ENCODE data around the gene CUBN. TPM values are rescaled to one million over a fixed set of nuclear protein-coding genes. Genes with fewer than 3 reads are reported as not detected.

The CUBN gene
- total RNA-seq, 1 donor from 2014 or later: 2.7 TPM

- Histone ChIP-seq H4K20me1 (ENCODE audit: insufficient read depth, low read length) (no peaks in the 10 kb centered on the region), H2AFZ (ENCODE audit: low read depth, low read length) (no peak overlapping the region), H3K4me2 (ENCODE audit: low read length) (no peak overlapping the region), H3K9ac (ENCODE audit: low read length) (peak overlapping the region; percentile 24), H3K4me3 (ENCODE audit: insufficient read depth, low read depth, low read length) (no peak overlapping the region), H3K36me3 (ENCODE audit: insufficient read depth, low read length) (no peaks in the 10 kb centered on the region), H3K4me1 (ENCODE audit: insufficient read depth, low read length) (peaks cover 37% of the 10 kb centered on the region), H3K79me2 (ENCODE audit: insufficient read depth, low read length) (no peaks in the 10 kb centered on the region), H3K27ac (ENCODE audit: low read depth, low read length) (peak overlapping the region; percentile 97), H3K9me3 (ENCODE audit: insufficient read depth, low read depth, low read length) (no peaks in the 10 kb centered on the region), H3K27me3 (ENCODE audit: insufficient read depth, low read length) (no peaks in the 10 kb centered on the region)
- no peaks in the 10 kb centered on the region for H3K27me3 Mint-ChIP-seq (ENCODE audit: low read depth, unreplicated experiment)
- TF ChIP-seq EZH2 (IDR thresholded peaks at IDR 0.05; ENCODE audit: insufficient read depth, low read length): no peak
- TF ChIP-seq CTCF (IDR thresholded peaks at IDR 0.05; ENCODE audit: insufficient read depth, low read depth, low read length): no peak
- DNase-seq (ENCODE audit: low read depth) (no peak), FAIRE-seq (no peak)
- peak overlapping the region; percentile 99 for H3K27ac Mint-ChIP-seq (ENCODE audit: unreplicated experiment)
- no peak overlapping the region for H3K4me3 Mint-ChIP-seq (ENCODE audit: unreplicated experiment)
- H3K36me3 Mint-ChIP-seq (ENCODE audit: low read depth, unreplicated experiment): no peaks in the 10 kb centered on the region
- H3K4me1 Mint-ChIP-seq (ENCODE audit: low read depth, unreplicated experiment): peaks cover 45% of the 10 kb centered on the region
- H3K9me3 Mint-ChIP-seq (ENCODE audit: unreplicated experiment): no peaks in the 10 kb centered on the region
Measured at GRCh38 chr10:16964576-16965343, 164.9 kb downstream of the CUBN start.

GRCh38 chr10:16960551-16960950 is 169.1 kb downstream of the CUBN start:
- H3K27ac ChIP-seq (ENCODE audit: low read depth, low read length): no peak overlapping the region
- no peak overlapping the region for H3K4me2 ChIP-seq (ENCODE audit: low read length)
- H3K36me3 Mint-ChIP-seq (ENCODE audit: low read depth, unreplicated experiment): no peaks in the 10 kb centered on the region
- peaks cover under 1% of the 10 kb centered on the region for H3K4me1 ChIP-seq (ENCODE audit: insufficient read depth, low read length)
- TF ChIP-seq EZH2 (IDR thresholded peaks at IDR 0.05; ENCODE audit: insufficient read depth, low read length): no peak
- no peak for TF ChIP-seq CTCF (IDR thresholded peaks at IDR 0.05; ENCODE audit: insufficient read depth, low read depth, low read length)
- no peak for DNase-seq (ENCODE audit: low read depth)
- H3K27ac Mint-ChIP-seq (ENCODE audit: unreplicated experiment): no peak overlapping the region
- no peak overlapping the region for H3K4me3 ChIP-seq (ENCODE audit: insufficient read depth, low read depth, low read length)
- H3K4me1 Mint-ChIP-seq (ENCODE audit: low read depth, unreplicated experiment): peaks cover 16% of the 10 kb centered on the region
- H3K9me3 ChIP-seq (ENCODE audit: insufficient read depth, low read depth, low read length): no peaks in the 10 kb centered on the region
- no peaks in the 10 kb centered on the region for H3K27me3 Mint-ChIP-seq (ENCODE audit: low read depth, unreplicated experiment)
- FAIRE-seq: no peak
- H3K9ac ChIP-seq (ENCODE audit: low read length): no peak overlapping the region
- no peaks in the 10 kb centered on the region for H3K36me3 ChIP-seq (ENCODE audit: insufficient read depth, low read length)
- H3K79me2 ChIP-seq (ENCODE audit: insufficient read depth, low read length): no peaks in the 10 kb centered on the region
- no peaks in the 10 kb centered on the region for H3K9me3 Mint-ChIP-seq (ENCODE audit: unreplicated experiment)
- no peaks in the 10 kb centered on the region for H3K27me3 ChIP-seq (ENCODE audit: insufficient read depth, low read length)
- H2AFZ ChIP-seq (ENCODE audit: low read depth, low read length): no peak overlapping the region
- H4K20me1 ChIP-seq (ENCODE audit: insufficient read depth, low read length): no peaks in the 10 kb centered on the region
- no peak overlapping the region for H3K4me3 Mint-ChIP-seq (ENCODE audit: unreplicated experiment)

- Mint-ChIP-seq H3K4me3 (ENCODE audit: unreplicated experiment) (no peak overlapping the region), H3K9me3 (ENCODE audit: unreplicated experiment) (peaks cover 2% of the 10 kb centered on the region), H3K27ac (ENCODE audit: unreplicated experiment) (peak overlapping the region; percentile 48), H3K27me3 (ENCODE audit: low read depth, unreplicated experiment) (no peaks in the 10 kb centered on the region), H3K36me3 (ENCODE audit: low read depth, unreplicated experiment) (peaks cover 5% of the 10 kb centered on the region), H3K4me1 (ENCODE audit: low read depth, unreplicated experiment) (peaks cover 22% of the 10 kb centered on the region)
- no peak overlapping the region for H3K4me3 ChIP-seq (ENCODE audit: insufficient read depth, low read depth, low read length)
- H3K9me3 ChIP-seq (ENCODE audit: insufficient read depth, low read depth, low read length): no peaks in the 10 kb centered on the region
- H4K20me1 ChIP-seq (ENCODE audit: insufficient read depth, low read length): no peaks in the 10 kb centered on the region
- no peaks in the 10 kb centered on the region for H3K27me3 ChIP-seq (ENCODE audit: insufficient read depth, low read length)
- no peak overlapping the region for H3K27ac ChIP-seq (ENCODE audit: low read depth, low read length)
- no peaks in the 10 kb centered on the region for H3K36me3 ChIP-seq (ENCODE audit: insufficient read depth, low read length)
- H3K79me2 ChIP-seq (ENCODE audit: insufficient read depth, low read length): no peaks in the 10 kb centered on the region
- DNase-seq (ENCODE audit: low read depth): no peak
- peaks cover 2% of the 10 kb centered on the region for H3K4me1 ChIP-seq (ENCODE audit: insufficient read depth, low read length)
- H3K4me2 ChIP-seq (ENCODE audit: low read length): no peak overlapping the region
- no peak for FAIRE-seq
- no peak overlapping the region for H3K9ac ChIP-seq (ENCODE audit: low read length)
- TF ChIP-seq CTCF (IDR thresholded peaks at IDR 0.05; ENCODE audit: insufficient read depth, low read depth, low read length): no peak
- TF ChIP-seq EZH2 (IDR thresholded peaks at IDR 0.05; ENCODE audit: insufficient read depth, low read length): no peak
- H2AFZ ChIP-seq (ENCODE audit: low read depth, low read length): no peak overlapping the region
Measured at GRCh38 chr10:16957038-16957437, 172.6 kb downstream of the CUBN start.

Data from astrocyte (in vitro differentiated cells and primary cell).